Endothelial cell of hepatic sinusoid (primary cell): ENCODE measurements around the gene C9orf152.
"Not testable (repeated sequence)": the region's sequence is repeated elsewhere in the genome, so short reads cannot be mapped to it uniquely, and the experiment has no call there.

Experiments
- in situ Hi-C: cut with HindIII; loops from 2 replicates; pipeline ENCODE4 v1.10.0; 2017; ENCODE audit warnings: low sequenced_read_pairs

C9orf152 gene, protein sequence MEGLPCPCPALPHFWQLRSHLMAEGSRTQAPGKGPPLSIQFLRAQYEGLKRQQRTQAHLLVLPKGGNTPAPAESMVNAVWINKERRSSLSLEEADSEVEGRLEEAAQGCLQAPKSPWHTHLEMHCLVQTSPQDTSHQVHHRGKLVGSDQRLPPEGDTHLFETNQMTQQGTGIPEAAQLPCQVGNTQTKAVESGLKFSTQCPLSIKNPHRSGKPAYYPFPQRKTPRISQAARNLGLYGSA

DNA sequence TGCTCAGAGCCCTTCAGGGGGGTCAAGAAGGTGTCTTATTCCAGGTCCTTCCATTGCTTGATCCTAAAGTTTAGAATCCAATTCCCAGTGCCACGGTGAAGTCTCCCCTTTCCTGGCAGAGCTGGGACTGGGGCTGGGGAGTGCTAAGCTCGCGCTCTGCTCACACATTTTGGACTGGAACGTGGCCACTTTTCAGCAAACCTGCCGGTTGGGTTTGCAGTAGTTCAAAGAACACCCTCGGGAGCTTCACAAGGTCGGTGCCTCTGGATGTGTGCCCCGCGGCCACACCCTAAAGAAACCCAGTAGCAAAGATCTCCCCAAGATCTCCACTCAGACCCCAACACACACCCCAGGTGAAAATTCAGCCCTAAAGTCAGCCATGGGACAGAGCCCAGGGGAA lies at the start of gene C9orf152:
C9orf152 (minus strand) TSS at position 129 of the 400 bp plus-strand sequence. CDS start 580 bp downstream, outside the sequence.
- in situ Hi-C loops, result no loop called here

GRCh38 chr9:110257097-110257841 lies 49.3 kb upstream of the C9orf152 start:
- in situ Hi-C loops, result loop anchor here (5.0 kb wide), 1 partner anchor 60 kb away; no protein-coding TSS in a partner anchor

DNA sequence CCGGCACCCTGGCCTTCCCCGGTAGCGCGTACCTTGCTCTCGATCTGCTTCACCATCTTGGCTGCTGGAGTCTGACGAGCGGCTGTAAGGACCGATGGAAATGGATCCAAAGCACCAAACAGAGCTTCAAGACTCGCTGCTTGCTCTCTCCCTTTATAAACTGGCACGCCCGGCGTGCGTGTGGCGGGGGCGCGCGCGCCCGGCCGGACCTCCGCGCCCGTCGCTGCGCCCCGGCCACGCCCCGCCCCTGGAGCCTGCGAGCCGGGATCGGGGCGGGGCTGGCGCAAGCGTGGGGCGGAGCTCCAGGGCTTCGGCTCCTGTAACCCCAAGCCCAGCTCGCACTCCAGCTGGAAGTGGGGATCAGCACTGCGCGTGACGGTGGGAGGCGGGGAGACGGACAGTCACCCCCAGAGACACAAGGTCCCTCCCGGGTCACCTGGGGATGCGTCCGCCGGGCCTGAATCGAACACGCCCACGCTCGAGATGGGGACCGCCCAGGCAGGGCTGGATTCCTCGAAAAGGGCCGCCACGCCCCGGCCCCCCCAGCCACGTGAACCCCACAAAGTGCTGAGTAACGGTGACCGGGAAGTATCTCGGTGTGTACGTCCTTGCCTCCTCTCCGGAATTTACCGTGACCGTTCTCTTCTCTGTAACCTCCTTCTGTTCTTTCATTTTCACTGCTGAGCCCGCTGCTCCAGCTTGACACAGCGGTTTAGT lies 48.6 kb upstream of the C9orf152 start, which contains the start of gene TXN:
TXN (minus strand) TSS at position 128 of the 717 bp plus-strand sequence; CDS start at position 56, 72 bp downstream.
- in situ Hi-C loops, result loop anchor here (5.0 kb wide), 1 partner anchor 61 kb away; no protein-coding TSS in a partner anchor

GRCh38 chr9:110255463-110256379 lies 47.8 kb upstream of the C9orf152 start:
- in situ Hi-C loops, result loop anchor here (5.0 kb wide), 1 partner anchor 62 kb away; no protein-coding TSS in a partner anchor

DNA sequence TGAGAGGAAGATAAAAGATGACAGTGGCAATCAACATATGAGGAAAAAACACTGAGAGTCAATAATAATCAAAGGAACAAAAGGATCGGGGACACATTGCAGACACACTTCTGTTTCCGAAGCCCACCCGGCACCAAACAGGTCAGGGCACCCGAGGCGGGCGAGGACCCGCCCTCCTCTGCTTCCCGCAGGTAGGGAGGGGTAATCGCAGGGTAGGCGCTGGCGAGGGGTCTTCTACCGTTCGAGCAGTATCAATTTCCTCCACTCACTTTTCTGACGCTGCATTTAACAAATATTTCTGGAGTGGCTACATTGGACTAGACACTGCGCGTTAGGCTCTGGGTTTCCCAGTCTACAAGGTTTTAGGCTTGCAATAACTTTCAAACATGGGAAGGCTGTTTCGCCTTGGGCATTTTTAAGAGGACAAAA lies 47.1 kb upstream of the C9orf152 start:
- in situ Hi-C loops, result loop anchor here (5.0 kb wide), 1 partner anchor 62 kb away; no protein-coding TSS in a partner anchor

DNA sequence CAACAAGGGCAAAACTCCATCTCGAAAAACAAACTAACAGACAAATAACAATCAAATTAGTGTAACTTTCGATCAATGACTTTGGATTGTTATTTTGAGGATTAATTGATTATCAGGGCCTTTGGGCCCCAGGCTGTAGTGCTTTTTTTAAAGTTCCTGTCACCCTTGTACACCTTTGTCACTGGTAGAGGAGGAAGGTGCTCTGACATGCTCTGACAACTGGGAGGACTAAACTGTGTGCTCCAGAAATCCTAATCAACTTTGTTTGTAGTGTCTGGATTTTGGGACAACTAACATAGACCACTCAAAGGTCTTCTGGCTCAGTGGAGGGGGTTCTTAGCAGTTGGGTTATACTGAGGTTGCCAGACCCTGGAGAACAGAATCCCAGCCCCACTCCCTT lies 46.5 kb upstream of the C9orf152 start:
- in situ Hi-C loops, result no loop called here

DNA sequence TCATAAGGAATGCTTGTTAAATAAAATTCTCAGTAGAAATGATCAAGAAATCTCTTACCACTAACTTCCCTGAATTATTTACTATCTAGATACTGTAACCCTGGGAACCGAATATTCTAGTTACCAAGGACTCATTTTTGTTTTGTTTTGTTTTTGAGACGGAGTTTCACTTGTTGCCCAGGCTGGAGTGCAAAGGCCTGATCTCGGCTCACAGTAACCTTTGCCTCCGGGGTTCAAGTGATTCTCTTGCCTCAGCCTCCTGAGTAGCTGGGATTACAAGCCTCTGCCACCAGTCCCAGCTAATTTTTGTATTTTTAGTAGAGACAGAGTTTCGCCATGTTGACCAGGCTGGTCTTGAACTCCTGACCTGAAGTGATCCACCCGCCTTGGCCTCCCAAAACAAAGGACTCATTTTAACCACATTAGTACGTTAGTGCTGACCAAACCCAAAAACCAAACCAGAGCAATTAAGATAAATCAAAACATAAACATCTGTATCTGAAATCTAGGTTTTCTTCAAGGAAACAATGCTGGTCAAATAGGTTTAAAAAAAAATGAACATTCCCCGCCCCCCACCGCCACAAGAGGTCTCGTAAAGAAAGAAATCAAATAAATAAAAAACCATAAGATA lies 44.7 kb upstream of the C9orf152 start:
- in situ Hi-C loops, result no loop called here

DNA sequence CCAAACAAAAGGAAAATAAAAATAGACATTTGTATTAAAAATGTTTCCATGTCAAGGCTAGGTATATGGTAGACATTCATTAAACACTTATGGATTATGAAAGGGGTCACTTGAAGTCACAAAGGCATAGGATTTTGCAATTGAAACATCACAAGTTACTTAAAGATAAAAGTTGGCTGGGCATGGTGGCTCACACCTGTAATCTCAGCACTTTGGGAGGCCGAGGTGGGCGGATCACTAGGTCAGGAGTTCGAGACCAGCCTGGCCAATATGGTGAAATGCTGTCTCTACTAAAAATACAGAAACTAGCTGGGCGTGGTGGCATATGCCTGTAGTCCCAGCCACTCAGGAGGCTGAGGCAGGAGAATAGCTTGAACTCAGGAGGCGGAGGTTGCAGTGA lies 43.8 kb upstream of the C9orf152 start:
- in situ Hi-C loops, result not testable (repeated sequence)

DNA sequence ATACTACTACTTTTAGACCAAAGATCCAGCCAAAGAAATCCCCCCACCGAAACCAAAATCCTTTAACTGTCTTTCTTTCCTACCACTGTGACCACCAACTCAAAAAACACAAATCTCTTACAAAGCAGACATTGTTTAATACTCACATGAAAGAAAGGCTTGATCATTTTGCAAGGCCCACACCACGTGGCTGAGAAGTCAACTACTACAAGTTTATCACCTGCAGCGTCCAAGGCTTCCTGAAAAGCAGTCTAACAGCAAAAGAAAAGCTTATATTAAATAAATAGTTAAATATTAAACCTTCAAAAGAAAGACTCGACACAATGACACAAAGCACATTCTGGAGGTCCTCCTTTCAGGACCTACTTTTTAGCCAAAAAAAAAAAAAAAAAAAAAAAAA lies 43.3 kb upstream of the C9orf152 start:
- in situ Hi-C loops, result no loop called here

- in situ Hi-C loops, result no loop called here
Observed at GRCh38 chr9:110249603-110250002, 41.6 kb upstream of the C9orf152 start.

- in situ Hi-C loops, result no loop called here
Observed at GRCh38 chr9:110248361-110248760, 40.4 kb upstream of the C9orf152 start.

DNA sequence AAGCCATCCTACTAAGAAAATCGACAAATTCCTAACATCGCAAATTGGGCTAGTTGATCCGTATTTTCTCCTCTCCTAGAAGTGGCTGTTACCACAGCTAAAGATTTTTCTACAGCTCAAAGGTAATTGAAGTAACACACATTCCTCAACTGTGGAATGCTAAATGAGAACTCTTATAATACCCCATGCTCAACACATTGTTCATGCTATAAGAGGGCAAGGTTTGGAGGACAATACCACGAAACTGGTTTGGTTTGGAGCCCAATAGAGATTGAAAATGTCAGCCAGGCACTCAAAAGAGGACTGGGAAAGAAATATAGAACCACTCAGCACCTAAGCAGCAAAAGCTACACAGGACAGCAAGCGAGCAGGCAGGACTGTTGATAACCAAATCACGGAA lies 38.3 kb upstream of the C9orf152 start:
- in situ Hi-C loops, result no loop called here

DNA sequence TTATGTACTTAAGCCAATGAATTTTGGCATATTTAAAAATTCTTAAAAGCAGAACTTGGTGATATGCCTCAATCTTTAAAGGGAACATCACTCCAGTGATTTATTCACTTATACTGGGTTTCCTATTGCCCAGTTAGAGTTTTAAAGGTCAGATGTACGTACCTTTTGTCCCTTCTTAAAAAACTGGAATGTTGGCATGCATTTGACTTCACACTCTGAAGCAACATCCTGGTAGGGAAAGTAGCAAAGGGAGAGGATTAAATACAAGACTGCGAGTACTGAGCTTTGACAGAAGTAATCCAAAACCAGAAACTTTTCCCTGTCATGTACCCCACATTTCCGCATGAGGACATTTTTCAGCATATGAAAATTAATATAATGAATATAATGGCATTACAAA lies 36.7 kb upstream of the C9orf152 start:
- in situ Hi-C loops, result no loop called here

DNA sequence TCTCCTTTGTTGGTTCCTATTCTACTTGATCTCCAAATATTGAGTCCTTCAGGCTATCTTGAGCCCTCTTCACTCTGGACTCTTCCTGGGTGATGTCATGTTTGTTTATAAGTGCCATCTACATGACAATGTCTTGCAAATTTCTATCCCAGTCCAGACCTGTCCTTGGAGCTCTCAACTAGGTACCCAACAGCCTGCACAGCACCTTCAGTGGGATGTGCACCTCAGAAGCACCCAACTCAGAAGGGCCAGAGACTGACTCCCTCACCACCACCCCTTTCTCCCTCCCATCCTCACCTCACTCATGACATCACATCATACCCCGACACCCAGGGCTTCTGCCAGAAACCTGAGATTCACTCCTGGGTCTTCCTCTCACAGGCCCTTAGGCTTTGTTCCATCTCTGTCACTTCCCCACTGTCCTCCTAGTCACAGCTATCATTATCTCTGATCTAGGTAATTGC lies 33.9 kb upstream of the C9orf152 start:
- in situ Hi-C loops, result no loop called here

GRCh38 chr9:110241260-110241857 lies 33.4 kb upstream of the C9orf152 start:
- in situ Hi-C loops, result no loop called here

- in situ Hi-C loops, result no loop called here
Observed at GRCh38 chr9:110240198-110240597, 32.2 kb upstream of the C9orf152 start.

DNA sequence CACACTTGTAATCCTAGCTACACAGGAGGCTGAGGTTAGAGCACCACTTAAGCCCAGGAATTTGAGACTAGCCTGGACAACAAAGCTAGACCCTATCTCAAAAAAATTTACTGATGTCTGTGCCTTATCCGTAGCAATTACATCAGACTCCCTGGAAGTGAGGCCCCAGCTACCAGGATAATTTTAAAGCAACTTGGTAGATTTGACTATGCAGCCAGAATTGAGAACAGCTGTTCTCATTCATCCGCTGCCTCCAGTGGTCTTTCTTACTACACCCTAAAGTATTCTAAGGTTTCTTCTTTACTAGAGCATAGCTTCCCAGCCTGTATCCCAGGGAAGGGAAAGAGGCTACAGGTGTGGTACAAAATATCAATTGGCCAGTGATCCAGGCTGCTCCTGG lies 20.4 kb upstream of the C9orf152 start:
- in situ Hi-C loops, result no loop called here

GRCh38 chr9:110224583-110224982 lies 16.6 kb upstream of the C9orf152 start:
- in situ Hi-C loops, result no loop called here

GRCh38 chr9:110220809-110221208 lies 12.8 kb upstream of the C9orf152 start:
- in situ Hi-C loops, result no loop called here
